Transverse colon (tissue), 3 donors: ENCODE data around the gene COQ10B.

Source experiments
- CTCF ChIP-seq, 5 experiments: fragments of 200-600 bp in 3 of 5; fragments of 450-650 bp in 2 of 5; sonication (generic) in 3 of 5; IDR thresholded peaks; 1 replicate in 2 of 5; 2 replicates in 3 of 5; pipeline ENCODE4 v1.5.1; 2016 to 2017; ENCODE audit warnings: antibody characterized with exemption in 5 of 5, inconsistent platforms in 3 of 5, mild to moderate bottlenecking in 2 of 5, moderate library complexity in 1 of 5
- POLR2A ChIP-seq: fragments of 450-650 bp; IDR thresholded peaks from one replicate; pipeline ENCODE4 v1.6.1; 2016; ENCODE audit warnings: antibody characterized with exemption, mild to moderate bottlenecking, moderate library complexity

GRCh38 chr2:197497326-197497725, 44.0 kb downstream of the COQ10B start:
- TF ChIP-seq POLR2A = no peak
- TF ChIP-seq CTCF (IDR thresholded peaks at IDR 0.05) = no peak
